K562 (cell line): ENCODE measurements around the gene CNGB1. TPM values are rescaled to one million over a fixed set of nuclear protein-coding genes. Genes with fewer than 3 reads are reported as not detected.

Experiments
- ARID1B ChIP-seq: fragments of 450-650 bp; IDR thresholded peaks from 2 replicates; pipeline ENCODE4 v1.6.1; 2016; ENCODE audit warnings: antibody characterized with exemption, mild to moderate bottlenecking, inconsistent platforms
- CUX1 ChIP-seq: fragments of 200-800 bp; sonication (Bioruptor generic); IDR thresholded peaks from 2 replicates; pipeline ENCODE4 v1.6.1; 2016; ENCODE audit warnings: missing genetic modification characterization, missing compliant biosample characterization
- FOXP1 ChIP-seq: sonication (generic); formaldehyde crosslinking; IDR thresholded peaks from 2 replicates; pipeline ENCODE4 v1.8.0; 2022; ENCODE audit warnings: mild to moderate bottlenecking, missing genetic modification reagents
- IRF2 ChIP-seq: sonication (generic); formaldehyde crosslinking; IDR thresholded peaks from 2 replicates; pipeline ENCODE4 v1.8.1; 2022; ENCODE audit warnings: mild to moderate bottlenecking, missing genetic modification reagents
- MTA1 ChIP-seq: fragments of 450-650 bp; IDR thresholded peaks from 2 replicates; pipeline ENCODE4 v1.6.1; 2017; ENCODE audit warnings: borderline replicate concordance
- PHF8 ChIP-seq: fragments of 200-600 bp; sonication (generic); IDR thresholded peaks from 2 replicates; pipeline ENCODE4 v1.6.1; 2012; ENCODE audit warnings: mixed run types, mild to moderate bottlenecking, inconsistent platforms, low read length, moderate library complexity, borderline replicate concordance
- SOX6 ChIP-seq: fragments of 450-650 bp; IDR thresholded peaks from 2 replicates; pipeline ENCODE4 v1.6.1; 2014; ENCODE audit warnings: mild to moderate bottlenecking
- ZBTB2 ChIP-seq: fragments of 450-650 bp; IDR thresholded peaks from 2 replicates; pipeline ENCODE4 v1.6.1; 2016; ENCODE audit warnings: antibody characterized with exemption
- ZNF398 ChIP-seq: fragments of 250-450 bp; sonication (Bioruptor Pico); IDR thresholded peaks from 2 replicates; pipeline ENCODE4 v1.8.0; 2021; ENCODE audit warnings: moderate library complexity, mild to moderate bottlenecking, inconsistent platforms
- ZNF77 ChIP-seq: fragments of 250-450 bp; sonication (Bioruptor Pico); IDR thresholded peaks from 2 replicates; pipeline ENCODE4 v1.5.0; 2020
- polyA plus RNA-seq, 8 experiments: library from polyadenylated mRNA; depleted of rRNA in 4 of 8; stranded (reverse) in 5 of 8; unstranded in 3 of 8; fragments of >200 nt; fragmentation: Nextera tagmentation in 2 of 8; fragmentation: Illumina TruSeq in 1 of 8; extraction: Ambion mirVana in 2 of 8; extraction: Trizol in 1 of 8; gene quantifications; 2 replicates each; pipeline versions ENCODE4 v1.2.1 to v1.2.3, GENCODE V29; 2011 to 2014; ENCODE audit warnings: inconsistent platforms in 1 of 8, missing spikeins in 1 of 8
- total RNA-seq, 7 experiments: library from RNA; depleted of rRNA in 6 of 7; stranded (reverse); fragments of >200 nt in 6 of 7; fragmentation: Illumina TruSeq in 2 of 7; extraction: Trizol in 2 of 7; gene quantifications; 2 replicates each; pipeline versions ENCODE4 v1.2.1 to v1.2.3, GENCODE V29; 2011 to 2021; ENCODE audit warnings: low replicate concordance in 1 of 7
- TF ChIP-seq, protein P1 (sequence below), 2 experiments: fragments of 150-350 bp in 1 of 2; IDR thresholded peaks; 2 replicates each; pipeline ENCODE4 v1.6.1; 2012 to 2016; ENCODE audit warnings: low read depth in 2 of 2, low read length in 2 of 2, mild to moderate bottlenecking in 1 of 2, moderate library complexity in 1 of 2
- TF ChIP-seq, protein P2 (sequence below): sonication (generic); formaldehyde crosslinking; IDR thresholded peaks from 2 replicates; pipeline ENCODE4 v1.8.1; 2023; ENCODE audit warnings: mild to moderate bottlenecking, missing genetic modification reagents

The CNGB1 gene
- total and polyA plus RNA-seq, 9 of the 15 experiments (the other 6 are each of a cell fraction or from before 2014, with no cell fraction given), result not detected

GRCh38 chr16:57977418-57978069 lies 6.6 kb upstream of the CNGB1 start (continued):
- TF ChIP-seq ZNF398 (CRISPR knock-in tag), result no peak
- no peak for TF ChIP-seq ZNF77
- TF ChIP-seq, protein P1, sequence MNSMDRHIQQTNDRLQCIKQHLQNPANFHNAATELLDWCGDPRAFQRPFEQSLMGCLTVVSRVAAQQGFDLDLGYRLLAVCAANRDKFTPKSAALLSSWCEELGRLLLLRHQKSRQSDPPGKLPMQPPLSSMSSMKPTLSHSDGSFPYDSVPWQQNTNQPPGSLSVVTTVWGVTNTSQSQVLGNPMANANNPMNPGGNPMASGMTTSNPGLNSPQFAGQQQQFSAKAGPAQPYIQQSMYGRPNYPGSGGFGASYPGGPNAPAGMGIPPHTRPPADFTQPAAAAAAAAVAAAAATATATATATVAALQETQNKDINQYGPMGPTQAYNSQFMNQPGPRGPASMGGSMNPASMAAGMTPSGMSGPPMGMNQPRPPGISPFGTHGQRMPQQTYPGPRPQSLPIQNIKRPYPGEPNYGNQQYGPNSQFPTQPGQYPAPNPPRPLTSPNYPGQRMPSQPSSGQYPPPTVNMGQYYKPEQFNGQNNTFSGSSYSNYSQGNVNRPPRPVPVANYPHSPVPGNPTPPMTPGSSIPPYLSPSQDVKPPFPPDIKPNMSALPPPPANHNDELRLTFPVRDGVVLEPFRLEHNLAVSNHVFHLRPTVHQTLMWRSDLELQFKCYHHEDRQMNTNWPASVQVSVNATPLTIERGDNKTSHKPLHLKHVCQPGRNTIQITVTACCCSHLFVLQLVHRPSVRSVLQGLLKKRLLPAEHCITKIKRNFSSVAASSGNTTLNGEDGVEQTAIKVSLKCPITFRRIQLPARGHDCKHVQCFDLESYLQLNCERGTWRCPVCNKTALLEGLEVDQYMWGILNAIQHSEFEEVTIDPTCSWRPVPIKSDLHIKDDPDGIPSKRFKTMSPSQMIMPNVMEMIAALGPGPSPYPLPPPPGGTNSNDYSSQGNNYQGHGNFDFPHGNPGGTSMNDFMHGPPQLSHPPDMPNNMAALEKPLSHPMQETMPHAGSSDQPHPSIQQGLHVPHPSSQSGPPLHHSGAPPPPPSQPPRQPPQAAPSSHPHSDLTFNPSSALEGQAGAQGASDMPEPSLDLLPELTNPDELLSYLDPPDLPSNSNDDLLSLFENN (IDR thresholded peaks at IDR 0.05; ENCODE audit: low read depth in 2 of 2, low read length in 2 of 2), result 0 out of 4 replicates have a peak, but pooled peaks of 1 of the 2 experiments have one; percentile 40
- TF ChIP-seq IRF2 (CRISPR knock-in tag), result no peak
- no peak for TF ChIP-seq CUX1 (CRISPR knock-in tag)
- 0 out of 2 replicates have a peak, but pooled peaks have one; percentile 40 for TF ChIP-seq FOXP1 (CRISPR knock-in tag)
- peak; percentile 87 for TF ChIP-seq ARID1B
- TF ChIP-seq PHF8, result no peak
- TF ChIP-seq, protein P2, sequence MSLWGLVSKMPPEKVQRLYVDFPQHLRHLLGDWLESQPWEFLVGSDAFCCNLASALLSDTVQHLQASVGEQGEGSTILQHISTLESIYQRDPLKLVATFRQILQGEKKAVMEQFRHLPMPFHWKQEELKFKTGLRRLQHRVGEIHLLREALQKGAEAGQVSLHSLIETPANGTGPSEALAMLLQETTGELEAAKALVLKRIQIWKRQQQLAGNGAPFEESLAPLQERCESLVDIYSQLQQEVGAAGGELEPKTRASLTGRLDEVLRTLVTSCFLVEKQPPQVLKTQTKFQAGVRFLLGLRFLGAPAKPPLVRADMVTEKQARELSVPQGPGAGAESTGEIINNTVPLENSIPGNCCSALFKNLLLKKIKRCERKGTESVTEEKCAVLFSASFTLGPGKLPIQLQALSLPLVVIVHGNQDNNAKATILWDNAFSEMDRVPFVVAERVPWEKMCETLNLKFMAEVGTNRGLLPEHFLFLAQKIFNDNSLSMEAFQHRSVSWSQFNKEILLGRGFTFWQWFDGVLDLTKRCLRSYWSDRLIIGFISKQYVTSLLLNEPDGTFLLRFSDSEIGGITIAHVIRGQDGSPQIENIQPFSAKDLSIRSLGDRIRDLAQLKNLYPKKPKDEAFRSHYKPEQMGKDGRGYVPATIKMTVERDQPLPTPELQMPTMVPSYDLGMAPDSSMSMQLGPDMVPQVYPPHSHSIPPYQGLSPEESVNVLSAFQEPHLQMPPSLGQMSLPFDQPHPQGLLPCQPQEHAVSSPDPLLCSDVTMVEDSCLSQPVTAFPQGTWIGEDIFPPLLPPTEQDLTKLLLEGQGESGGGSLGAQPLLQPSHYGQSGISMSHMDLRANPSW (CRISPR knock-in tag), result no peak
- TF ChIP-seq MTA1, result peak; percentile 28; the same call in 1 of the 2 replicates
- peak; percentile 20; the same call in 1 of the 2 replicates for TF ChIP-seq SOX6
- TF ChIP-seq ZBTB2, result no peak
